NB4 (cell line): ENCODE data around the gene MYO1B.

Experiments
- CTCF ChIP-seq: IDR thresholded peaks from one replicate; pipeline ENCODE4 v1.5.1; 2012; ENCODE audit warnings: low read depth, low read length
- MAX ChIP-seq: IDR thresholded peaks from 2 replicates; pipeline ENCODE4 v1.6.1; 2011; ENCODE audit warnings: low read depth, low read length

DNA sequence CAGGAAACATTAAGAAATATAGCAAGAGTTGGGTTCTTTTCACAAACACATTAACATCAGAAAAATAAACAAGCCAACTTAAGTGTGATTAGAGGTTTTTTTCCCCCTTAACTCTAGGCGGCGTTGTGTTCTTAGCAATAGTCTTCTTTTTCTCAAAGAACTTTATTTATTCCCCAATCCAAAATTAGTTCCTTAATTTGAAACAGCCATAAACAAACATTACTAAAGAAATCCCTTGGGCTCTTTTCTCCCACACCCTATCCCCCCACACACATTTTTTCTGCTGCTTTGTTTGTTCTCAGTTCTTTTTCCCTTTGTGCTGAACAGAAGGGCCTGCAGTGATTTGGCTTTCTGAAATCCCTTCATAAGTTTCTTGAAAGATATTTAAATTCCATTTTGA lies 13.2 kb upstream of the MYO1B start:
- TF ChIP-seq CTCF (no peak), MAX (no peak)
